Stimulated activated CD4-positive, alpha-beta T cell treated with anti-CD3 and anti-CD28 coated beads, TNF-alpha, amount 100 ng/mL, for 4 hours (primary cell): ENCODE measurements around the gene PHAF1.

ENCODE experiments used
- DNase-seq, 3 experiments: peaks; one replicate each; pipeline ENCODE4 v3.0.0-alpha.2; 2020; ENCODE audit warnings: low read depth in 3 of 3

Gene PHAF1

GRCh38 chr16:67147437-67148140 is 37.8 kb downstream of the PHAF1 start:
- no peak for DNase-seq

DNA sequence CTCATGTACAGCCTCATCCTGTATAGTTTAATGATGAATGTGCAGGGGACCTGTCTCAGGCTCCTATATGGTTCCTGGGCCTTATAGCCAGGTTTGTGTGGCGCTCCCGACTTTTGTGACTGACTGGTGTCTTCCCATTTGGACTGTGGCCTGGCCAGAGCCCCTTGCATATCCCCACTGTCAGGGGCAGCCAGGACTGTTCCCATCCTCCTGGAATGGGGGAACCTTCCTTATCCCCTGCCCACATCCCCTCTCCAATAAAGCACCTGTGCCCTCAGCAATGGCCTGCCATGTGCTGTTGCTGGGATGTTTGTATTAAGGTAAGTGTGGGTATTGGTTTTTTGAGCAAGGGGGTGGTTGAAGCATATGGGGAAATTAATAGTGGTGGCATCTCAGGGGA is 38.5 kb downstream of the PHAF1 start:
- DNase-seq, result no peak

- no peak for DNase-seq
These were observed 39.0 kb downstream of the PHAF1 start for GRCh38 chr16:67148656-67149275.

- no peak for DNase-seq
These were observed 39.7 kb downstream of the PHAF1 start for GRCh38 chr16:67149276-67150046.

DNA sequence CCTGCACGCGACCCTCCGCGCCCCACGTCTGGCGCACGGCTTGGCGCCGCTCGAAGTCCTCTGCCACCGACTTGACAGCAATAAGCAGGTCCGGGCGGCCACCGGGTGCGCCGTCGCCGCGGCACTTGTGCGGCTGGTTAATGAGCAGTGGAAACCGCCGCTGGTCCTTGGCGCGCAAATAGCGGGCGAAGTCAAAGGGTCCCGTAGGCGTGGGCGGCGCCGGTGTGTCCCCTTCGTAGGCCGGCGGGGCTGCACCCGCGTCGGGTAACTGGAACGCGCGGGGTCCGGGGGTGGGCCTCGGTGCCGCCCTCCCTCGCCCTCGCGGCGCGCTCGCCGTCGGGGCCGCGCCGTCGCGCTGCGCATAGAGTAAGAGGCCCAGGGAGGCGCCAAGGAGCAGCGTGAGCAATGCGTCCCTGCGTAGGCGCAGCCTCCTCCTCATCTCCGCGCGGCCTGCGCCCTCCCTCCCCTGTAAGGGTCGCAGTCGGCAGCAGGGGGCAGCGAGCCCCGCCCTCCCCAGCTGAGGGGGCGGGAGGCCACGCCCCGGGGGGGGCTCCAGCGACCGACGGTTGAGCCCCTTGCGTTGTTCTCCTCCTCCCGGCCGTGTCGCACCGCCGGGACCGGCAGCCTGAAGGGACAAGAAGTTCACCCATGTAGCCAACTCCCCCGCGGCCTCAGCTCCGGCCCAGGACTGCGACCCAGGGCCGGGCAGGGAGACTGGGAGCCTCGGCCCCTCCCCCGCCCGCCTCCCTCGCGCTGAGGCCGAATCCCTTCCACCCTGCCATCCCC is 40.5 kb downstream of the PHAF1 start:
- DNase-seq, result peak in 1 of 3 experiments; percentile 56

DNA sequence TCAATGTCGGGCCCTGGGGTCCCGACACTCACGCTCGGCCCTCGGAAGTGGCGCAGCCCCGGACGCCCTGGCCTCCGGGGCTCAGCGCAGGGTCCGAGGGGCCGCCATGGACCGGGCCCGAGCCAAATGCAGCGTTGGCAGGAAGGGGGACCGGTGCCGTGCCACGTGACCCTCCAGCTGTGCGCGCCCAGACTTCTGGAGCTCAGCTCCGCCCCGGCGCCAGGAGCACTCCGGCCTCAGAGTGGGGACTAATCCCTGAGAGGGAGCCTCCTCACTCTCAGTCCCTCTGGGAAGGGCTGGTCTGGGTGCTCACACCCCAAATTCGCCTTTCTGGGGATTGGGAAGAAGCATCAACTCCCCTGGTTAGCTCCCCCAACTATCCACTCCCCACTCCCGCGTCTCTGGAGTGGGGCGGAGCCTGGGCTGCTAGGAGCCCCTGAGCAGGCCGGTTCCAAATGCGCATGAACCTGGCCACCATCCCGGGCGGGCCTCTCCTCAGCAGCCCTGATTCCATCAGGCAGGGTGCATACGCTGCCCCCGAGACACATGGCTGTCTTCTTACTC is 41.2 kb downstream of the PHAF1 start, which contains the start of gene B3GNT9:
Gene B3GNT9, minus strand, starts transcription at position 166 of the 564 bp plus-strand sequence. CDS start 513 bp downstream, outside the sequence.
- DNase-seq, result no peak

- no peak for DNase-seq
These were observed 41.8 kb downstream of the PHAF1 start for GRCh38 chr16:67151431-67152097.

- no peak for DNase-seq
These were observed 45.0 kb downstream of the PHAF1 start for GRCh38 chr16:67154578-67155294.

GRCh38 chr16:67155295-67156142 is 45.8 kb downstream of the PHAF1 start:
- peak; percentile 57 to 65 (median 63) for DNase-seq

DNA sequence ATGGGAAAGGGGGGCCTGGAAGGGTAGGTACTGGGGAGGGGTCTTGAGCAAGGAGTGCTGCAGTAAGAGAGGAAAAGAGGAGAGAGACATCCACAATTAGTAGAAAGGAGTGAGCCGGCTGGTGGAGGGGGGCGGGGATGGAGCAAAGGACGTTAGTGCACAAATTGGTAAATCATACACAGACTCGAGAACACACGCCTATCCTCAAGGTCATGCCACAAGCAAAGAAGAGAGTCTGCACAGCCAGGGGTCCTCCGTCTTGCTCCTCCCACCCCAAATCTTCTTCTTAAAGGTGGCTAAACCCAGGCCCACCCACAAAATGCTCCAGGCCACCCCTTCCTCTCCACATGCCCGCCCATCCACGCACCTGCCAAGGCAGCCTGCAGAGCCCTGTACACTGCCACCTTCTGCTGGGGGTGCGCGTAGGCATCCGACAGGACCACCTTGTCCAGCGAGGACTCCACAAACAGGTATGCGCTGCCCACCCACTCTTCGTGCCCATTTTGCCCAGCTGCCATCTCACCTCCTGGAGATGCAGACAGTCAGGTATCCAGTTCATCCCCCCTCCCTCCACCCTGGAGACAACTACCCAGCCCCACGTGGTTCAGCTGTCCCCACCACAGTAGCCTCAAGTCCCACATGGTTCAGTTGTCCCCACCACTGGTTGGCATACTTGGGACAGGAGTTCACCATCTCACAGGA is 46.6 kb downstream of the PHAF1 start:
- no peak for DNase-seq

DNA sequence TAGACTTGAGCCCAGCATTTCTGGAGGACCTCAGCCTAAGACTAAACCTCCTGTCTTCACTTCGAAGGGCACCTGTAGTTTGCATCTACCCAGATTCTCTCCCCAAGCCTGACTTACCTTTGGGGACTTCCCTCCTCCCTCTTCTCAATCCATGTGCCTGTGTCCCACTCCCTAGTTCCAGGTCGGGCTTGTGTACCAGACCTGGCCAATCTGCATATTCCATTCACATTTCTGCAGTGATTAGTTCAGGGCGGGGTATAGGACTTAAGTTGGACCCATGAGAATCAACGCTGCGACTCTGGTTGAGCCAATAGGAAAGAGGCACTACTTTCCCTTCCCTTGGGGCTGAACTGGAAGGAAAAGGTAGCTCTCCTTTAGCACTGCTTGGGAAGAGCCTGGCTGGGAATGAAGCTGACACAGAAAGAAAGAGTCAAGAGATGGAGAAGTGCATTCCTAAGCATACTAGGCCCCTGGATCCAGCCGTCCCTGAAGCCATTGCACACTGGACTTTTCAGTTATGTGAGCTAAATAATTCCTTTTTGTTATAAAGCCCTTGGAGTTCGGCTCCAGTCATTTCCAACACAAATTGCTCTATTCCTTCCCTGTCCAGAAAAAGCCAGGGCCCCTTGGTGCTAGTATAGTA is 47.5 kb downstream of the PHAF1 start:
- no peak for DNase-seq

DNA sequence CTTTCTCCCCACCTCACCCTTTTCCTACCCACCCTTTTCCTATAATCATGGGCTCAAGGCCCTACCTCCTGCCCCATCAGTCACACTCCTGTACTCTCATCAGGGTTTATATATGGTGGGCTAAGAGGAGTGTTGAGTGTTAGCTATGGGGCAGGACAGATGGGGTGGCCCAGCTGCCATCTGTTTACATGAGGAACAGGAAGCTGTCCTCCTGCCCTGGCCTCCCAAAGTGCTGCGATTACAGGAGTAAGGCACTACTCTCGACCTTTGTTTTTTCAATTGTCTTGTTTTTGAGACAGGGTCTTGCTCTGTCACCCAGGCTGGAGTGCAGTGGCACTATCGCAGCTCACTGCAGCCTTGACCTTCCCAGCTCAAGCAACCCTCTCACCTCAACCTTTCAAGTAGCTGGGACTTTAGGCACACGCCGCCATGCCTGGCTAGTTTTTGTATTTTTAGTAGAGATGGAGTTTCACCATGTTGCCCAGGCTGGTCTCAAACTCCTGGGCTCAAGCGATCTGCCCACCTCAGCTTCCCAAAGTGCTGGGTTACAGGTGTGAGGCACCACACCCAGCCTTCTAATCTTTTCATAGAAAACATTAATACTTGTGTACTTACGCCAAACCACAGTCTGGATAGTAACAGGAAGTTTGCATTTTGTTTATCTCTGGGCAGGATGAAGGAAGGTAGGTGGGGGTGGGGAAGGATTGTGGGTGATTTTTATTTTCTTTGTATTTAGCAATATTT is 48.3 kb downstream of the PHAF1 start:
- DNase-seq, result no peak

DNA sequence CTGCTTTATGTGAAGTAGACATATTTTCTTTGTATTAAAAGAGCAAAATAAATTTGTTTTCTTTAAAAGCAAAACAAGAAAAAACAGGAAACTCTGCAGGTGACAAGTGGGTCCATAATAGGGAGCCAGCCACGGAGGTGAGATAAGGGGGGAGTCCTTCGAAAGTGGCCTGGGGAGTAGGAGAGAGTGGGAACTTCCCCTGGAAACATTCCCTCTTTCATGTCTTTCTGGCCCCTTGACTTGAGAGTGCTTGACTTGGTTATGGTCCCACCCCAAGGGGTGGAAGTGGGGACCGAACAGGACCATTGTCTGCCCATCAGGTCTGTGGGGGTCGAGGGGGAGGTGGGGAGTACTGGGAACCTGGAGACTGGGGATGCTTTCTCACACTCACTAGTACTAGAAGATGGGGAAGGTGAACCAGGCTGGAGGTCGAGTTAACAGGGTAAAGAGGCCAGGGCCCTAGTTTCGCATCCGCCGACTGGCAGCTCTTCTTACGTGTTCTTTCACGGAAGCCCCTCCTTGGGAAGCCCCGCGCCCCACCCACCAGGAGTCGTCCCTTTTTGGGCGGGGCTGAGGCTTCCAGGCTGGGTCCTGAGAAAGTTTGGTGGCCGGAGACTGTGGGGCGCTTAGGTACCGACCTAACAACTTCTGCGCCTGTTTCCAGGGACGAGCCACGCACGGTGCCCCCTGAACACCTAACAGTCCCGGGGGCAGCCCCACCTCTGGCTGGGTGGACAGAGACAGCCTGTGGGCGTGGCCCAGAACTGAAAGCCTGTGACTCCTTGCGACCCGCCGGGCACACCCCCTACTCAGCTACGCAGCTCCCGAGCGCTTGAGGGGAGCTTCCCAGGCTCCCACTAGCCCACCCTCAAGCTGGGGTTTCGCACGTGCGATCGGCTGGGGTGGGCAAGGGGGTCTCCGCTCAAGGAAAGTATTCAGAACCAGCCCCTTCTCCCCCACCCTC is 49.2 kb downstream of the PHAF1 start:
- peak; percentile 48 to 69 (median 67) for DNase-seq

- DNase-seq, result no peak
These were observed 51.9 kb downstream of the PHAF1 start for GRCh38 chr16:67161595-67162058.

GRCh38 chr16:67162506-67163163 is 52.9 kb downstream of the PHAF1 start:
- no peak for DNase-seq
